Aorta (tissue), 5 donors: ENCODE data around the gene KIAA2012. TPM values are rescaled to one million over a fixed set of nuclear protein-coding genes. Genes with fewer than 3 reads are reported as not detected.
A peak's percentile ranks its signal among the peaks of the same experiment; 100 is the strongest.

Source experiments
- ATAC-seq: fragments of 200-7000 bp; cut with Tn5 transposase; one replicate; pipeline ENCODE4 v1.9.1; 2022; ENCODE audit warnings: moderate library complexity; ENCODE audit not compliant: low FRiP score
- DNase-seq, 2 donors: peaks; one replicate each; pipeline ENCODE4 v3.0.0-alpha.2; 2020
- H3K27ac ChIP-seq, 2 donors: one replicate each; pipeline ENCODE4 v1.5.1; 2013; ENCODE audit warnings: low read length in 2 of 2, mild to moderate bottlenecking in 2 of 2, moderate library complexity in 2 of 2, control low read depth in 1 of 2, inconsistent platforms in 1 of 2, low read depth in 1 of 2
- H3K27me3 ChIP-seq, 2 donors: one replicate each; pipeline ENCODE4 v1.6.1; 2013; ENCODE audit warnings: control low read depth in 1 of 2, low read length in 1 of 2, mild to moderate bottlenecking in 1 of 2, moderate library complexity in 1 of 2; ENCODE audit not compliant: insufficient read depth in 2 of 2, control insufficient read depth in 1 of 2
- H3K36me3 ChIP-seq, 2 donors: one replicate each; pipeline ENCODE4 v1.6.1; 2013; ENCODE audit warnings: control low read depth in 1 of 2, low read length in 1 of 2, mild to moderate bottlenecking in 1 of 2; ENCODE audit not compliant: insufficient read depth in 2 of 2, control insufficient read depth in 1 of 2
- H3K4me1 ChIP-seq, 2 donors: one replicate each; pipeline ENCODE4 v1.6.1; 2013; ENCODE audit warnings: low read length in 2 of 2, control low read depth in 1 of 2, mild to moderate bottlenecking in 1 of 2, moderate library complexity in 1 of 2; ENCODE audit not compliant: insufficient read depth in 2 of 2, control insufficient read depth in 1 of 2
- H3K4me3 ChIP-seq, 2 donors: one replicate each; pipeline ENCODE4 v1.5.1; 2013; ENCODE audit warnings: low read length in 2 of 2, control low read depth in 1 of 2, mild to moderate bottlenecking in 1 of 2
- H3K9me3 ChIP-seq: one replicate; pipeline ENCODE4 v1.6.1; 2013; ENCODE audit warnings: mild to moderate bottlenecking, low read length; ENCODE audit not compliant: control insufficient read depth
- WGBS, 2 donors: extraction: QIAGEN DNeasy Blood & Tissue Kit; methylation state at CpG; one replicate each; pipeline ENCODE4 v1.1.7; 2013; 5-methylcytosine and 5-hydroxymethylcytosine counted together
- intact Hi-C, 2 donors: fragments of 100-400 bp; cut with DNase I; formaldehyde crosslinking; loops; one replicate each; pipeline versions ENCODE4 v1.14.2 to v1.15.0; 2022
- polyA plus RNA-seq, 2 donors: library from polyadenylated mRNA; stranded (reverse); fragments of 200-250 nt; gene quantifications; one replicate each; pipeline ENCODE4 v1.2.3, GENCODE V29; 2013
- total RNA-seq, 2 donors: library from RNA; stranded (reverse); fragmentation: NEBNext Ultra II Directional; extraction: Animal tissue kit (Norgen Biotek cat#: 25700); gene quantifications; one replicate each; pipeline ENCODE4 v1.2.1, GENCODE V29; 2021
- donor health status: healthy with polysubstance abuse.
- donor health status: Bipolar disorder and iron deficiency.
- donor health status: DM: no; HTN: no; CAD: no.
- donor health status: DM: no; HTN: no; CAD: no.
- donor health status: DM: yes; HTN: yes; CAD: no.

Gene KIAA2012
- total and polyA plus RNA-seq, 4 donors, result not detected

GRCh38 chr2:202088777-202089176 is 15.7 kb downstream of the KIAA2012 start:
- peak; percentile 43 for ATAC-seq
- Histone ChIP-seq H3K4me1 (no peaks in the 10 kb centered on the region), H3K9me3 (no peaks in the 10 kb centered on the region), H3K27me3 (no peaks in the 10 kb centered on the region), H3K4me3 (no peak overlapping the region), H3K27ac (no peak overlapping the region), H3K36me3 (no peaks in the 10 kb centered on the region)
- 55 to 66% methylated on average over 3 of the region's 3 CpGs for WGBS, 2 donors
- DNase-seq, result no peak
- intact Hi-C loops, result no loop called here

- Histone ChIP-seq H3K9me3 (no peaks in the 10 kb centered on the region), H3K4me3 (no peak overlapping the region), H3K27me3 (no peaks in the 10 kb centered on the region), H3K36me3 (no peaks in the 10 kb centered on the region), H3K27ac (no peak overlapping the region), H3K4me1 (no peaks in the 10 kb centered on the region)
- intact Hi-C loops, result no loop called here
- WGBS, 2 donors, result 22 to 27% methylated on average over 7 of the region's 7 CpGs
- ATAC-seq, result no peak
- DNase-seq, result no peak
Measured at GRCh38 chr2:202090530-202090929, 17.5 kb downstream of the KIAA2012 start.

GRCh38 chr2:202091476-202091875 is 18.4 kb downstream of the KIAA2012 start:
- intact Hi-C loops, result no loop called here
- H3K4me3 ChIP-seq, result no peak overlapping the region
- H3K27me3 ChIP-seq, result no peaks in the 10 kb centered on the region
- DNase-seq (no peak), ATAC-seq (no peak)
- peak overlapping the region in 1 of 2 donors; percentile 54 for H3K27ac ChIP-seq
- H3K36me3 ChIP-seq, result no peaks in the 10 kb centered on the region
- 40 to 42% methylated on average over 6 of the region's 6 CpGs for WGBS, 2 donors
- no peaks in the 10 kb centered on the region for H3K9me3 ChIP-seq
- H3K4me1 ChIP-seq, result no peaks in the 10 kb centered on the region

- Histone ChIP-seq H3K27me3 (no peaks in the 10 kb centered on the region), H3K4me1 (no peaks in the 10 kb centered on the region), H3K9me3 (no peaks in the 10 kb centered on the region), H3K4me3 (no peak overlapping the region), H3K27ac (no peak overlapping the region), H3K36me3 (no peaks in the 10 kb centered on the region)
- DNase-seq (no peak), ATAC-seq (no peak)
- intact Hi-C loops, result no loop called here
- WGBS, 2 donors, result 91 to 92% methylated on average over 3 of the region's 3 CpGs
Measured at GRCh38 chr2:202094426-202094986, 21.5 kb downstream of the KIAA2012 start.

GRCh38 chr2:202095235-202095634 is 22.2 kb downstream of the KIAA2012 start:
- no peak overlapping the region for H3K27ac ChIP-seq
- no peaks in the 10 kb centered on the region for H3K9me3 ChIP-seq
- H3K27me3 ChIP-seq, result no peaks in the 10 kb centered on the region
- intact Hi-C loops, result no loop called here
- H3K36me3 ChIP-seq, result no peaks in the 10 kb centered on the region
- ATAC-seq (no peak), DNase-seq (no peak)
- no peaks in the 10 kb centered on the region for H3K4me1 ChIP-seq
- no peak overlapping the region for H3K4me3 ChIP-seq

GRCh38 chr2:202096736-202097135 is 23.7 kb downstream of the KIAA2012 start:
- H3K36me3 ChIP-seq, result no peaks in the 10 kb centered on the region
- intact Hi-C loops, result no loop called here
- no peak for ATAC-seq
- WGBS, 2 donors, result 55 to 70% methylated on average over 3 of the region's 3 CpGs
- no peak overlapping the region for H3K4me3 ChIP-seq
- no peaks in the 10 kb centered on the region for H3K4me1 ChIP-seq
- DNase-seq, result no peak
- no peak overlapping the region for H3K27ac ChIP-seq
- H3K27me3 ChIP-seq, result no peaks in the 10 kb centered on the region
- no peaks in the 10 kb centered on the region for H3K9me3 ChIP-seq

GRCh38 chr2:202098291-202098690 is 25.2 kb downstream of the KIAA2012 start:
- DNase-seq (no peak), ATAC-seq (no peak)
- no peak overlapping the region for H3K27ac ChIP-seq
- intact Hi-C loops, result no loop called here
- H3K4me1 ChIP-seq, result no peaks in the 10 kb centered on the region
- no peak overlapping the region for H3K4me3 ChIP-seq
- H3K9me3 ChIP-seq, result no peaks in the 10 kb centered on the region
- no peaks in the 10 kb centered on the region for H3K27me3 ChIP-seq
- no peaks in the 10 kb centered on the region for H3K36me3 ChIP-seq
- 84 to 87% methylated on average over 3 of the region's 3 CpGs for WGBS, 2 donors

GRCh38 chr2:202099515-202099914 is 26.5 kb downstream of the KIAA2012 start:
- Histone ChIP-seq H3K4me3 (no peak overlapping the region), H3K27me3 (no peaks in the 10 kb centered on the region), H3K36me3 (no peaks in the 10 kb centered on the region), H3K27ac (no peak overlapping the region), H3K9me3 (no peaks in the 10 kb centered on the region), H3K4me1 (no peaks in the 10 kb centered on the region)
- ATAC-seq (no peak), DNase-seq (no peak)
- intact Hi-C loops, result no loop called here
- 84 to 85% methylated on average over 7 of the region's 7 CpGs for WGBS, 2 donors

- DNase-seq (no peak), ATAC-seq (no peak)
- Histone ChIP-seq H3K4me1 (no peaks in the 10 kb centered on the region), H3K27me3 (no peaks in the 10 kb centered on the region), H3K4me3 (no peak overlapping the region), H3K27ac (no peak overlapping the region), H3K36me3 (no peaks in the 10 kb centered on the region), H3K9me3 (no peaks in the 10 kb centered on the region)
- intact Hi-C loops, result no loop called here
- 91 to 96% methylated on average over 4 of the region's 4 CpGs for WGBS, 2 donors
Measured at GRCh38 chr2:202100176-202100575, 27.1 kb downstream of the KIAA2012 start.
